ENCODE measurements around the gene NPHP4. TPM values are rescaled to one million over a fixed set of nuclear protein-coding genes. Genes with fewer than 3 reads are reported as not detected.
"Not testable (repeated sequence)": the region's sequence is repeated elsewhere in the genome, so short reads cannot be mapped to it uniquely, and the experiment has no call there.

The NPHP4 gene
- total RNA-seq, 1 experiment from 2014 or later, result 18.8 TPM

GRCh38 chr1:5855196-5855897 lies 136.9 kb downstream of the NPHP4 start:
- Histone ChIP-seq H3K9me3 (ENCODE audit: low read length) (no peaks in the 10 kb centered on the region), H3K9me2 (replicated peaks; ENCODE audit: low read length) (no peaks in the 10 kb centered on the region), H4K20me1 (ENCODE audit: low read length) (no peaks in the 10 kb centered on the region), H3K4me3 (ENCODE audit: low read length) (no peak overlapping the region), H3K27ac (ENCODE audit: low read length) (no peak overlapping the region), H3K4me2 (ENCODE audit: low read length) (no peak overlapping the region), H2AFZ (ENCODE audit: low read length) (no peak overlapping the region), H3F3A (ENCODE audit: low read length, unreplicated experiment) (no peaks in the 10 kb centered on the region), H3K79me2 (ENCODE audit: low read length) (no peaks in the 10 kb centered on the region), H3K27me3 (ENCODE audit: low read length) (no peaks in the 10 kb centered on the region), H3K36me3 (ENCODE audit: low read depth, low read length) (no peaks in the 10 kb centered on the region), H3K4me1 (ENCODE audit: insufficient read depth, low read length) (no peaks in the 10 kb centered on the region; the same call in 1 of the 2 replicates), H3K9ac (ENCODE audit: low read length) (no peak overlapping the region)
- no TSS peak for BruUV-seq (replicated peaks)
- TF ChIP-seq EZH2 (IDR thresholded peaks at IDR 0.05; ENCODE audit: low read length, unreplicated experiment) (no peak), CTCF (conservative IDR thresholded peaks at IDR 0.05; ENCODE audit: low read depth, low read length) (no peak), EZH2phosphoT487 (IDR thresholded peaks at IDR 0.05; ENCODE audit: borderline replicate concordance, low read length) (no peak)
- intact Hi-C loops (cut with micrococcal nuclease), result no loop called here
- ChIA-PET POLR2A (ENCODE audit: unreplicated experiment) (no interaction called here), CTCF (no interaction called here)
- DNase-seq (no peak), ATAC-seq (no peak)

- intact Hi-C loops (cut with micrococcal nuclease), result no loop called here
- POLR2A ChIA-PET (ENCODE audit: unreplicated experiment), result no interaction called here
- BruUV-seq (replicated peaks), result no TSS peak
- CTCF ChIA-PET, result no interaction called here
- Histone ChIP-seq H3K27ac (ENCODE audit: low read length) (no peak overlapping the region), H4K20me1 (ENCODE audit: low read length) (no peaks in the 10 kb centered on the region), H2AFZ (ENCODE audit: low read length) (no peak overlapping the region), H3K4me2 (ENCODE audit: low read length) (no peak overlapping the region), H3K27me3 (ENCODE audit: low read length) (no peaks in the 10 kb centered on the region), H3K4me1 (ENCODE audit: insufficient read depth, low read length) (no peaks in the 10 kb centered on the region; the same call in 1 of the 2 replicates), H3K36me3 (ENCODE audit: low read depth, low read length) (no peaks in the 10 kb centered on the region), H3F3A (ENCODE audit: low read length, unreplicated experiment) (no peaks in the 10 kb centered on the region), H3K9me2 (replicated peaks; ENCODE audit: low read length) (no peaks in the 10 kb centered on the region), H3K4me3 (ENCODE audit: low read length) (no peak overlapping the region), H3K9ac (ENCODE audit: low read length) (no peak overlapping the region), H3K9me3 (ENCODE audit: low read length) (no peaks in the 10 kb centered on the region), H3K79me2 (ENCODE audit: low read length) (no peaks in the 10 kb centered on the region)
- ATAC-seq (no peak), DNase-seq (no peak)
- no peak for TF ChIP-seq EZH2 (IDR thresholded peaks at IDR 0.05; ENCODE audit: low read length, unreplicated experiment)
These were observed 137.5 kb downstream of the NPHP4 start for GRCh38 chr1:5854754-5855153.

GRCh38 chr1:5853858-5854257 lies 138.4 kb downstream of the NPHP4 start:
- H3K4me2 ChIP-seq (ENCODE audit: low read length); H4K20me1 ChIP-seq (ENCODE audit: low read length); H3K36me3 ChIP-seq (ENCODE audit: low read depth, low read length); H3K79me2 ChIP-seq (ENCODE audit: low read length); H3F3A ChIP-seq (ENCODE audit: low read length, unreplicated experiment); H3K27me3 ChIP-seq (ENCODE audit: low read length); CTCF ChIA-PET; DNase-seq; H2AFZ ChIP-seq (ENCODE audit: low read length); H3K9me2 ChIP-seq (replicated peaks; ENCODE audit: low read length); intact Hi-C loops (cut with micrococcal nuclease); H3K4me3 ChIP-seq (ENCODE audit: low read length); H3K9me3 ChIP-seq (ENCODE audit: low read length); ATAC-seq; H3K27ac ChIP-seq (ENCODE audit: low read length); POLR2A ChIA-PET (ENCODE audit: unreplicated experiment); H3K4me1 ChIP-seq (ENCODE audit: insufficient read depth, low read length); BruUV-seq (replicated peaks); H3K9ac ChIP-seq (ENCODE audit: low read length): not testable (repeated sequence)

GRCh38 chr1:5850503-5850902 lies 141.7 kb downstream of the NPHP4 start:
- Histone ChIP-seq H2AFZ (ENCODE audit: low read length) (no peak overlapping the region), H3K9ac (ENCODE audit: low read length) (no peak overlapping the region), H3K27me3 (ENCODE audit: low read length) (peaks cover 23% of the 10 kb centered on the region), H3K9me3 (ENCODE audit: low read length) (no peaks in the 10 kb centered on the region), H3K4me3 (ENCODE audit: low read length) (no peak overlapping the region), H4K20me1 (ENCODE audit: low read length) (no peaks in the 10 kb centered on the region), H3F3A (ENCODE audit: low read length, unreplicated experiment) (no peaks in the 10 kb centered on the region), H3K36me3 (ENCODE audit: low read depth, low read length) (no peaks in the 10 kb centered on the region), H3K4me2 (ENCODE audit: low read length) (no peak overlapping the region), H3K4me1 (ENCODE audit: insufficient read depth, low read length) (no peaks in the 10 kb centered on the region), H3K79me2 (ENCODE audit: low read length) (no peaks in the 10 kb centered on the region), H3K9me2 (replicated peaks; ENCODE audit: low read length) (no peaks in the 10 kb centered on the region), H3K27ac (ENCODE audit: low read length) (no peak overlapping the region)
- BruUV-seq (replicated peaks), result no TSS peak
- CTCF ChIA-PET, result interaction anchor here (0.7 kb wide), 1 partner anchor 1865 kb away, joined by 4 read pairs; no protein-coding TSS in a partner anchor
- intact Hi-C loops (cut with micrococcal nuclease), result no loop called here
- DNase-seq (no peak), ATAC-seq (no peak)
- POLR2A ChIA-PET (ENCODE audit: unreplicated experiment), result no interaction called here
- TF ChIP-seq CTCF (conservative IDR thresholded peaks at IDR 0.05; ENCODE audit: low read depth, low read length), result no peak
- TF ChIP-seq EZH2 (IDR thresholded peaks at IDR 0.05; ENCODE audit: low read length, unreplicated experiment), result no peak
- no peak for TF ChIP-seq EZH2phosphoT487 (IDR thresholded peaks at IDR 0.05; ENCODE audit: borderline replicate concordance, low read length)
